Neural progenitor cell (in vitro differentiated cells): ENCODE data around the gene DSCAML1. TPM values are rescaled to one million over a fixed set of nuclear protein-coding genes. Genes with fewer than 3 reads are reported as not detected.

ENCODE experiments used
- DNase-seq: peaks from one replicate; pipeline ENCODE4 v3.0.0-alpha.2; 2016; ENCODE audit warnings: low spot score
- H2AFZ ChIP-seq: fragments of 200-600 bp; sonication (generic); replicated peaks from 2 replicates; pipeline ENCODE4 v1.6.1; 2016; ENCODE audit warnings: antibody characterized with exemption
- H3F3A ChIP-seq: fragments of 200-600 bp; sonication (generic); 2 replicates; pipeline ENCODE4 v1.6.1; 2016; ENCODE audit warnings: antibody characterized with exemption, low read depth
- H3K27ac ChIP-seq: fragments of 200-600 bp; sonication (generic); 2 replicates; pipeline ENCODE4 v1.5.1; 2016; ENCODE audit warnings: mild to moderate bottlenecking
- H3K27me3 ChIP-seq: fragments of 200-600 bp; sonication (generic); 2 replicates; pipeline ENCODE4 v1.6.1; 2016; ENCODE audit warnings: mild to moderate bottlenecking, moderate library complexity
- H3K36me3 ChIP-seq: fragments of 200-600 bp; sonication (generic); 2 replicates; pipeline ENCODE4 v1.5.1; 2016
- H3K4me1 ChIP-seq: fragments of 200-600 bp; sonication (generic); 2 replicates; pipeline ENCODE4 v1.6.1; 2016; ENCODE audit warnings: mixed run types
- H3K4me2 ChIP-seq: fragments of 200-600 bp; sonication (generic); 2 replicates; pipeline ENCODE4 v1.6.1; 2016
- H3K4me3 ChIP-seq: fragments of 200-600 bp; sonication (generic); 2 replicates; pipeline ENCODE4 v1.5.1; 2016
- H3K79me2 ChIP-seq: fragments of 200-600 bp; sonication (generic); 2 replicates; pipeline ENCODE4 v1.6.1; 2016; ENCODE audit warnings: low read depth
- H3K9ac ChIP-seq: fragments of 200-600 bp; sonication (generic); 2 replicates; pipeline ENCODE4 v1.6.1; 2016
- H3K9me3 ChIP-seq: fragments of 200-600 bp; sonication (generic); 2 replicates; pipeline ENCODE4 v1.5.1; 2016; ENCODE audit warnings: low read depth
- H4K20me1 ChIP-seq: fragments of 200-600 bp; sonication (generic); 2 replicates; pipeline ENCODE4 v1.6.1; 2016; ENCODE audit warnings: low read depth
- H3K27ac Mint-ChIP-seq: 3 replicates; pipeline ENCODE4 v1.8.0; 2021; ENCODE audit warnings: mixed read lengths
- H3K27me3 Mint-ChIP-seq: 2 replicates; pipeline ENCODE4 v1.8.0; 2022; ENCODE audit warnings: low read depth, mild to moderate bottlenecking, inconsistent platforms, moderate library complexity, mixed read lengths; ENCODE audit not compliant: insufficient read depth
- H3K36me3 Mint-ChIP-seq: 3 replicates; pipeline ENCODE4 v1.8.0; 2021; ENCODE audit warnings: mixed read lengths
- H3K4me1 Mint-ChIP-seq: 3 replicates; pipeline ENCODE4 v1.8.0; 2021; ENCODE audit warnings: mixed read lengths
- H3K4me3 Mint-ChIP-seq: 3 replicates; pipeline ENCODE4 v1.8.0; 2021; ENCODE audit warnings: mild to moderate bottlenecking, moderate library complexity, mixed read lengths
- H3K9me3 Mint-ChIP-seq: 3 replicates; pipeline ENCODE4 v1.8.0; 2020; ENCODE audit warnings: mixed read lengths
- EZH2 ChIP-seq: fragments of 200-600 bp; sonication (generic); IDR thresholded peaks from 2 replicates; pipeline ENCODE4 v1.6.1; 2017; ENCODE audit warnings: antibody characterized with exemption, mild to moderate bottlenecking, moderate library complexity
- EZH2phosphoT487 ChIP-seq: fragments of 200-600 bp; sonication (generic); IDR thresholded peaks from 2 replicates; pipeline ENCODE4 v1.6.1; 2017; ENCODE audit warnings: antibody characterized with exemption
- total RNA-seq: library from RNA; depleted of rRNA; stranded (reverse); fragments of >200 nt; gene quantifications from 2 replicates; pipeline ENCODE4 v1.2.3, GENCODE V29; 2015; ENCODE audit warnings: low replicate concordance
- TF ChIP-seq, protein P1 (sequence below): fragments of 200-600 bp; sonication (generic); IDR thresholded peaks from 2 replicates; pipeline ENCODE4 v1.5.1; 2017; ENCODE audit warnings: antibody characterized with exemption, mild to moderate bottlenecking

Gene DSCAML1
- total RNA-seq, 1 donor from 2014 or later, result 0.06 TPM

DNA sequence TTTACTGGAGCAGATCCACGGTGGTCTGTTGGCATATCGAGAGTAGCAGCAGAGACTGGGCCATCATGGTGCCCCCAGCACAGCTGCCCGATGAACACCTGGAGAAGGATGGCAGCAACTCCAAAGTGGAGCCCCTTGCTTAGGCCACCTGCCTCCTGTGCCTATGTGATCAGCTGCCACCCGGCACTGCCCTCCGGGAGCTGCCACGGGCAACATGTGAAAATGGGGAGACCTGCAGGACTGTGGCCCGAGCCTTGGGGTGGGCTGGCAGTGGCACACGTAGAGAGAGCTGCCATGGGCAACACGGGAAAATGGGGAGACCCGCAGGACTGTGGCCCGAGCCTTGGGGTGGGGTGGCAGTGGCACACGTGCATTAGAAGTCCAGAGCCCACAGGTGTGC is 24.4 kb upstream of the DSCAML1 start:
- no peak overlapping the region for H3K27ac Mint-ChIP-seq
- H3K36me3 Mint-ChIP-seq, result no peaks in the 10 kb centered on the region
- H3K79me2 ChIP-seq, result no peaks in the 10 kb centered on the region
- peaks cover 29% of the 10 kb centered on the region for H3K4me1 Mint-ChIP-seq
- H4K20me1 ChIP-seq, result peaks cover 5% of the 10 kb centered on the region
- no peak overlapping the region for H3K4me3 ChIP-seq
- no peak overlapping the region for H3K9ac ChIP-seq
- no peak for DNase-seq
- no peak overlapping the region for H3K27ac ChIP-seq
- H3K36me3 ChIP-seq, result no peaks in the 10 kb centered on the region
- no peak overlapping the region for H2AFZ ChIP-seq
- peaks cover 10% of the 10 kb centered on the region for H3K4me1 ChIP-seq
- H3K4me2 ChIP-seq, result no peak overlapping the region
- H3K9me3 ChIP-seq, result no peaks in the 10 kb centered on the region
- TF ChIP-seq EZH2phosphoT487, result no peak
- TF ChIP-seq EZH2, result no peak
- TF ChIP-seq, protein P1, sequence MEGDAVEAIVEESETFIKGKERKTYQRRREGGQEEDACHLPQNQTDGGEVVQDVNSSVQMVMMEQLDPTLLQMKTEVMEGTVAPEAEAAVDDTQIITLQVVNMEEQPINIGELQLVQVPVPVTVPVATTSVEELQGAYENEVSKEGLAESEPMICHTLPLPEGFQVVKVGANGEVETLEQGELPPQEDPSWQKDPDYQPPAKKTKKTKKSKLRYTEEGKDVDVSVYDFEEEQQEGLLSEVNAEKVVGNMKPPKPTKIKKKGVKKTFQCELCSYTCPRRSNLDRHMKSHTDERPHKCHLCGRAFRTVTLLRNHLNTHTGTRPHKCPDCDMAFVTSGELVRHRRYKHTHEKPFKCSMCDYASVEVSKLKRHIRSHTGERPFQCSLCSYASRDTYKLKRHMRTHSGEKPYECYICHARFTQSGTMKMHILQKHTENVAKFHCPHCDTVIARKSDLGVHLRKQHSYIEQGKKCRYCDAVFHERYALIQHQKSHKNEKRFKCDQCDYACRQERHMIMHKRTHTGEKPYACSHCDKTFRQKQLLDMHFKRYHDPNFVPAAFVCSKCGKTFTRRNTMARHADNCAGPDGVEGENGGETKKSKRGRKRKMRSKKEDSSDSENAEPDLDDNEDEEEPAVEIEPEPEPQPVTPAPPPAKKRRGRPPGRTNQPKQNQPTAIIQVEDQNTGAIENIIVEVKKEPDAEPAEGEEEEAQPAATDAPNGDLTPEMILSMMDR, result no peak
- no peaks in the 10 kb centered on the region for H3K27me3 ChIP-seq
- no peaks in the 10 kb centered on the region for H3K9me3 Mint-ChIP-seq
- peaks cover 12% of the 10 kb centered on the region for H3F3A ChIP-seq
- H3K4me3 Mint-ChIP-seq, result no peak overlapping the region
- H3K27me3 Mint-ChIP-seq, result peaks cover 4% of the 10 kb centered on the region

DNA sequence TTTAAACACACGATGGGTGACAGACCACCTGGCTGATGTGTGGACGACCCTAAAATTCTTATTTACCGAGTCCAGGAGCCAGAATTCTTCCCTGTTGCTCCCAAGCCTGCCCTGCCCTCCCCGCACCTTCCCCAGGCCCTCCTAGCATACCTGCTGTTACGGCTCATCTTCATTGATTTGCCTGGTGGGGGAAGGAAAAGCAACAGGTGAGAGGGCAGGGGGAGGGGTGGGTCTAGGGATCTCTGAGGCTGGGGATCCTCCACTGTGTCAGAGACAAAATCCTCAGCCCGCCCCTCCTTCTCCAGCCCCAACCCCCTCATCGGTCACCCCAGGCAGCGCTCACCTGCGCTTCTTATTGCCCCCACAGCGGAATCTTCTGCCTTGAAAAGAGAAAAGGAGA is 23.5 kb upstream of the DSCAML1 start:
- Mint-ChIP-seq H3K36me3 (no peaks in the 10 kb centered on the region), H3K4me3 (no peak overlapping the region), H3K9me3 (no peaks in the 10 kb centered on the region), H3K27me3 (peaks cover 4% of the 10 kb centered on the region), H3K4me1 (peaks cover 38% of the 10 kb centered on the region), H3K27ac (no peak overlapping the region)
- peaks cover 21% of the 10 kb centered on the region for H3F3A ChIP-seq
- no peak overlapping the region for H3K27ac ChIP-seq
- DNase-seq, result no peak
- no peak overlapping the region for H3K4me3 ChIP-seq
- H3K9me3 ChIP-seq, result no peaks in the 10 kb centered on the region
- no peak overlapping the region for H3K9ac ChIP-seq
- no peaks in the 10 kb centered on the region for H3K36me3 ChIP-seq
- no peaks in the 10 kb centered on the region for H3K79me2 ChIP-seq
- H3K4me2 ChIP-seq, result no peak overlapping the region
- H3K4me1 ChIP-seq, result peaks cover 19% of the 10 kb centered on the region
- no peak overlapping the region for H2AFZ ChIP-seq
- H4K20me1 ChIP-seq, result peaks cover 5% of the 10 kb centered on the region
- no peaks in the 10 kb centered on the region for H3K27me3 ChIP-seq
- no peak for TF ChIP-seq EZH2
- TF ChIP-seq EZH2phosphoT487, result no peak
- TF ChIP-seq, protein P1, result no peak

DNA sequence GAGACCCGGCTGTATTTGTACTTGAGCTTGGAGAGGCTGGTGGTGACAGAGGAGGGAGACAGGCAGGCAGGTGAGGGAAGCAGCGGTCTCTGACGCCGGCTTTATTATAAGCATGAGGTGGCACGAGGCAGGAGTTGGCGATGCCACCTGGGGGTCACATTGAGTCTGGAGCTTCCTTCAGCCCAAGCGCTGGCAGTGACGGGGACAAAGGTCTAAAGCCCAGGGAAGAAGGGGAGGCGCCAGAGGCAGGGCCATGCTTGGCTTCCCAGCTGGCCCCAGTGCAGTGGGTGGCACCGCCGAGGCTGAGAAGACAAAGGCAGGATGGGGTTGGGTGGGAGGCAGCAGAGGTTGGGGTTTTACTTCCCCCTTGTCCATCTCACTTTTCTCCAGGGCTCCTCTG is 23.1 kb upstream of the DSCAML1 start:
- Histone ChIP-seq H3K36me3 (no peaks in the 10 kb centered on the region), H3K9ac (no peak overlapping the region), H3K4me2 (no peak overlapping the region), H3K9me3 (no peaks in the 10 kb centered on the region), H4K20me1 (peaks cover 5% of the 10 kb centered on the region), H3K4me1 (peaks cover 23% of the 10 kb centered on the region), H3K27me3 (no peaks in the 10 kb centered on the region), H3K27ac (no peak overlapping the region), H3K79me2 (no peaks in the 10 kb centered on the region), H3K4me3 (no peak overlapping the region), H3F3A (peaks cover 25% of the 10 kb centered on the region), H2AFZ (no peak overlapping the region)
- H3K27ac Mint-ChIP-seq, result no peak overlapping the region
- no peak overlapping the region for H3K4me3 Mint-ChIP-seq
- DNase-seq, result no peak
- no peaks in the 10 kb centered on the region for H3K9me3 Mint-ChIP-seq
- H3K27me3 Mint-ChIP-seq, result peaks cover 4% of the 10 kb centered on the region
- peaks cover 42% of the 10 kb centered on the region for H3K4me1 Mint-ChIP-seq
- H3K36me3 Mint-ChIP-seq, result no peaks in the 10 kb centered on the region
- TF ChIP-seq, protein P1, result no peak
- TF ChIP-seq EZH2phosphoT487 (no peak), EZH2 (no peak)
